GM18505 (cell line): Measurements from ENCODE around the gene PPP6R3.
"Not testable (repeated sequence)": the region's sequence is repeated elsewhere in the genome, so short reads cannot be mapped to it uniquely, and the experiment has no call there.

Experiments
- ATAC-seq: cut with Tn5 transposase; IDR thresholded peaks from one replicate; pipeline ENCODE4 v1.9.1; 2021; ENCODE audit not compliant: unreplicated experiment
- POLR2A ChIP-seq: IDR thresholded peaks from 4 replicates; pipeline ENCODE4 v1.6.1; 2011; ENCODE audit warnings: borderline replicate concordance; ENCODE audit not compliant: insufficient read depth, insufficient read length; ENCODE audit errors: extremely low read depth

PPP6R3 gene

DNA sequence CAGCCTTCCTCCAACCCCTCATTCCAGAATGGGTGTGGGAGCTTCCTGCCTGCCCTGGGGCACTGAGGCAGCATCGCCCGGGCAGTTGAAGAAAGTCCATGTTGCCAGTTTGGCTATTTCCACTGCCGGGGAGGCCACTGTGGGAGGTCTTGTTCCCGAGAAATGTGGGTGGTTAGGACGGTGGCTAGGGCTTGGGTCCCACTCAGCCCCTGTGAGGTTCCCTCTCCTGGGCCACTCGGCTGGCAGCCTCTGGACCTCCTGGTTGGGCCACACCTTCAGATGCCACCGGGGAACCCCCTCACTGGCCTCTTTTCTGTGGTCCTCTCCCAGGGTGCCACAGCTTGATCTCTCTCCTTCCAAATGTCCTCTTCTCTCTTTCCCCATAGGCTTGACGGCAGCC lies 5.1 kb upstream of the PPP6R3 start:
- TF ChIP-seq POLR2A: no peak
- ATAC-seq: no peak

DNA sequence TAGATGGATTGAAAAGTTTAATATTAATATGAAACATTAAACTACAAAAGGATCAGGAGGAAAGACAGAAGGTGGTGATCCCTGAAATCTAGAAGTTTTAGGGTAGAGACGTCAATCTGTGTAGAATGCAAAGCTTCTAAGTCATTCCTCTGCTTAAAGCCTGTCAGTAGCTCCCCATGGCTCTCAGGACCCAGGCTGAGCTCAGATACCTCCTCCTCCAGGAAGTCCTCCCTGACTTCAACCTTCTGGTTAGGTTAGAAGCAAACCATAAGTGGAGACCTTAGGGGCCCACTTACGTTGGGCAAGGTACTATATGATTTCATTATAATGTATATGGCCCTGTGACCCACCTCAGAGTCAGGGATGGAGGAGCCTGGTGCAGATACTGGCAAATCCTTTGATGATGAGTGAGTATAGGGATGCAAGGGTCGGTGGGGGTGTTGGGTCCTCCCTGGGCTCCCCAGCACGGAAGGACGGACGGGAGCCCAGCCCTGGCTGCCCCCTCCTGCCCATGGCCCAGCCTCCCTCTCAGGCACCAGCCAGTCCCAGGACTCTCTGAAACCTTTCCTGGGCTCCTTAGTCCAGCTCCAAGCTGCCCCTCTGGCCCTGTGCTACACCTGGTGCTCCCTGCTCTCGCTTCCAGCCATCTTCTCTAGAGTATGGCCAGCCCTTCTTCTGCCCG lies 3.2 kb upstream of the PPP6R3 start:
- no peak for ATAC-seq
- TF ChIP-seq POLR2A: no peak

DNA sequence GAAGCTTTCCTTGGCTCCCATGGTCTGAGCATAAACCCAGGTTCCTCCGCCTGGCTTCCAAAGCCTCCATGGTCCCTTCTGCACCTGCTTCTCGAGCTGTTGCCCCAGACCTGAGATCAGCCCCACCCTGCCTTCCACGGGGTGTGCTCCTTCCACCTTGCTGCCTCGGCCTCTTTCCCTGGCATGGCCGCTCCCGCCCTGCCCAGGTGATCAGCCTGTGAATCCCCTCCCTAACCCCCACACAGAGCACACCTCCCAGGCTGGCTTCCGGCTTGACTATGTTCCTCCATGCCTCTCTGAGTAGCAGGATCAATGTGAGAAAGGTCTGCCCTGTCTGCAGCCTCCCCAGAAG lies 2.7 kb upstream of the PPP6R3 start:
- TF ChIP-seq POLR2A: no peak
- no peak for ATAC-seq

DNA sequence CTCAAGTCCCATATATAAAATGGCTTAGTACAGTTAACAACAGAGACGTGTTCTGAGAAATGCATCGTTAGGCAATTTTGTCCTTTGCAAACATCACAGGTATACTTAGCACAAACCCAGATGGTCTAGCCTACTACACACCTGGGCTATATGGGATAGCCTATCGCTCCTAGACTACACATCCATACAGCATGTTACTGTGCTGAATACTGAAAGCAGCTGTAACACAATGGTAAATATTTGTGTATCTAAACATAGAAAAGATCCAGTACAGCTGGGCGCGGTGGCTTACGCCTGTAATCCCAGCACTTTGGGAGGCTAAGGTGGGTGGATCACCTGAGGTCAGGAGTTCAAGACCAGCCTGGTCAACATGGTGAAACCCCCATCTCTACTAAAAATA lies 2.2 kb upstream of the PPP6R3 start:
- ATAC-seq: not testable (repeated sequence)

DNA sequence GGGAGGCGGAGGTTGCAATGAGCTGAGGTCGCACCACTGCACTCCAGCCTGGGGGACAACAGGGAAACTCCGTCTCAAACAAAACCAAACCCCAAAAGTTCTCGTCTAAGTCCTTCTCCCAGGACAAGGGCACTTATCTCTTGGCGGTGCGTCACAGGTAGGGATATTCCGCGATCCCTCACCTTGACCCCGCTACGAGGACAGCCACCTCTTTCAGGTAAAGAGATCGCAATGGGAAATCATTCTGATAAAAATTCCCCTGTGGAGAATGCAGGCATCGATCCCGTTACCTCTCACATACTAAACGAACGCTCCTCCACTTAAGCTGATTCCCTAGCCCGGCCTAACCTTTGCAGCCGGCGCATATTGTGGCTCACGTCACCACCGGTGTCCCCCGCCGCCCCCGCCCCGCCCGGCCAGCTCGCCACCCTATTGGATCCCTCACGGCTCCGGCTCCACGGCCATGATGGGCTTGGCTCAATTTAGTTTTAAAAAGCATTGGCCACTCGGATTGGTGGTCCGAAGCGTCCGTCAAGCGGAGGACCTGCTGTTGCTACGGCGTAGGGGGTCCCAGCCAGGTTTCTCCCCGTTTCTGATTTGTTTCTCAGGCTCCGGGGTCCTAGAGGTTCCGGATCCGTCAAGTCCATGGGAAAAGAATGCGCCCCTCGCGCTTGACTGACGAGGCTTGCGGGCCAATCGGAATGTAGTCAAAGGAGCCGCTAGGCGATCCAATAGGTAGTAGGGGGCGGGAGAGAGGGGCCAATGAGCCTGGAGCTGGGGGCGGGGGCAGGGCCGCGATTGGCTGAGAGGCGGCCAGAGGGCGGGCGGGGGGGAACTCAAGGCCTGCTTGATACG lies 439 bp upstream of the PPP6R3 start:
- TF ChIP-seq POLR2A: peak; percentile 59
- ATAC-seq: peak; percentile 76

DNA sequence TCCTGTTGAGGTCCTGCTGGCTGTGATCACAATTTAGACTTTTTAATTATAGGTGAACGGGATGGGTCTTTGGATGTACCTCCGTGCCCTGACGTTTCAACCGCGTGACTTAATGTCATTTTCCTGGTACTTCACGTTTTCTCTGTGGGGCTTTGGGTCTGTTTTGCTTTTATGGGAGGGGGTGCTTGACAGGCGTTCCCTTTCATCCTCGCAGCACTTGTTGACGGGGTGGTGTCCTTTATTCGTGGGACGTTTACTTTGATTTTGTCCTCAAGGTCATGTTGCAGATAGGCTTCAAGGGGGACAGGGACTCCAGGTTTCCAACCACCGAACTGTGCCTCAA lies 994 bp downstream of the PPP6R3 start:
- ATAC-seq: no peak
- no peak for TF ChIP-seq POLR2A

DNA sequence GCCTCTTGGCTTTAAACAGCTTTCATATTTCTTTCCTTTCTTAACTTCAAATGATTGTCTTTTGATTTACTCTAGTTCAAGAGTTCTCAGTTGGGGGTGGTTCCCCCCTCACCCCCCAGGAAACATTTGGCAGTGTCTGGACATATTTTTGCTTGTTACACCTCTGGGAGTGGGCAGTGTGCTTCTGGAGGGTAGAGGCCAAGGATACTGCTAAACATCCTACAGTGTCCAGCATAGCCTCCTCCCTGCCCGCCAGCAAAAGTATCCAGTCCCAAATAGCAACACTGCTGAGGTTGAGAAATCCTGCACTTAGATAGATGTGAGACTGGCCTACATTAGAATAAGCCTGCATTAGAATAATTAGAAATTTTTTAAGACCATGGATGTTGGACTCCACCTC lies 3.2 kb downstream of the PPP6R3 start:
- no peak for ATAC-seq
- TF ChIP-seq POLR2A: no peak

DNA sequence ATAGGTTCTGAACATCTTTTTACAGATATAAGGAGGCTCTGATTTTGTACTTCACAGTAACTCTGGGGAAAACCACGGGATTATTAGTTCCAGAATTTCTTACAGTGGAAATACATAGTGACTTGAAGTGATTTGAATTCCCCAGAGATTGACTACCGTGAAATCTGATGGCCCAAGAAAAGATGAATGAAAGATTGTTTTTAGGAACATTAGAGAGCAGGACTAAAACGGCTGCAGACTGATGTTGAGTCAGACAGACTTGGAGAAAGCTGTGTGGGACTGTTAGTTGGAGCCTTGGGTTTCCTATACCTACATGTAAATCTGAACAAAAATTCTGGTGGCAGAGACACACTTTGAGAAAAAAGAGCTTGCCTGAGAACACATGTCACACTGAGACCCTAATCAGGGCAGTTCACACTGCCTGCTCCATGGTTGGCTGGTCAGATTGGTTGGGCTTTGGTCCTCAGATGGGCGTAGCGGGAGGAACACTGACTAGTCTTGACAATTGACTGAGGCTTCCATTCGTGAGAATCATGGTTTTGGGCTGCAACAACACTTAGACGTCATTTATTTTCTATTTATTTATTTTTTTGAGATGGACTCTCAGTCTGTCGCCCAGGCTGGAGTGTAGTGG lies 6.8 kb downstream of the PPP6R3 start:
- no peak for ATAC-seq
- TF ChIP-seq POLR2A: no peak

DNA sequence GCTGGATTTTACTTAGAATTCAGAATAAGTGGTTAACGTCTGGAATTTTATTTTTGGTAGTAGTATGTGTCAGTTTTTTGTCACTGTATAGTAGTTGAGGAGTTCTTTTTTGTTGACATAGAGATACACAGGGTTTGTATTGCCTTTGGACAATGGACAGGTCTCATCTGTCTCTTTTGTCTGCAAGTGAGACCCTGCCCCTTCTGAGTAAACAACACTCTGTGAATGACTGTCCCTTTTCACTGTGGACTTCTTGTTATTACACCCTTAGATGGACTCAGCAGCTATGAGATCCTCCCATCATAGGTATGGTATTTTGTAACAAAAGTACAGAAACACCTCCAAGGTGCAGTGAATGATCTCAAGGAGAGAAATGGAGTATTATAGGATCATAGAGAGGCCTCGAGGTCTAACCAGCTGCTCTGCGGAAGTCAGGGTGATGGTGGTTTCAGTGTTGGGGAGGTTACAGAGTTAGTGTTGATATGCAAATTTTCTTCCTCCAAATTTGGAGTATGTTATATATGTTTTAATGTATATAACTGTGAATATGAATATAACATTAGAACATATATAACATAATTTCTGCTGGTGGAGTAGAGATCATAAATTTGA lies 7.8 kb downstream of the PPP6R3 start:
- ATAC-seq: no peak
- no peak for TF ChIP-seq POLR2A

DNA sequence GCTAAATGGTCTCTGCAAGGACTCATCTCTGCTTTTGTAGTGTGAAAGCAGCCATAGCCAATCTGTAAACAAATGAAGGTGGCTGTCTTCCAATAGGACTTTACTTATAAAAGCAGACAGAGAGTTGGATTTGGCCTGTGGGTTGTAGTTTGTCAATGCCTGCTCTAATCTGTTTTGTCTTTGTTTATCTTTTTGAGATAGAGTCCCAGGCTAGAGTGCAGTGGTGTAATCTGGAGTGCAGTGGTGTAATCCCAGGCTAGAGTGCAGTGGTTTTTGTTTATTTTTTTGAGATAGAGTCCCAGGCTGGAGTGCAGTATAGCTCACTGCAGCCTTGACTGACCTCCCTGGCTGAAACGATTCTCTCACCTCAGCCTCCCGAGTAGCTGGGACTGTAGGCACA lies 8.6 kb downstream of the PPP6R3 start:
- TF ChIP-seq POLR2A: no peak
- no peak for ATAC-seq

DNA sequence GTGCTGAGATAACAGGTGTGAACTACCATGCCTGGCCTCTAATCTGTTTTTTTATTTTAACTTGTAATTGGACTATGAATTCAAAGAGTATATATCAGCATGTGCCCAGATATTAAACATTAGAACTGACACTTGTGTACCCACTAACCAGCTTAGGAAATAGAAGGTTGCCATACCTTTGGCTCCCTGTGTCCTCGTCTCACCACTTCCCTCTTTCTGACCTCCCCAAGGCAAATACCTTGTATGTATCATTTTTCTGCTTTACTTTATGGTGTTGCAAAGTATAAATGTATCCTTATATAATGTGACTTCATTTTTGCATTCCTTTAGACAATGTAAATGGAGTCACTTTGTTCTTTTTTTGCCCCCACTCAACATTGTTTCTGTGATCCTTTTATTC lies 9.1 kb downstream of the PPP6R3 start:
- no peak for ATAC-seq
- TF ChIP-seq POLR2A: no peak

DNA sequence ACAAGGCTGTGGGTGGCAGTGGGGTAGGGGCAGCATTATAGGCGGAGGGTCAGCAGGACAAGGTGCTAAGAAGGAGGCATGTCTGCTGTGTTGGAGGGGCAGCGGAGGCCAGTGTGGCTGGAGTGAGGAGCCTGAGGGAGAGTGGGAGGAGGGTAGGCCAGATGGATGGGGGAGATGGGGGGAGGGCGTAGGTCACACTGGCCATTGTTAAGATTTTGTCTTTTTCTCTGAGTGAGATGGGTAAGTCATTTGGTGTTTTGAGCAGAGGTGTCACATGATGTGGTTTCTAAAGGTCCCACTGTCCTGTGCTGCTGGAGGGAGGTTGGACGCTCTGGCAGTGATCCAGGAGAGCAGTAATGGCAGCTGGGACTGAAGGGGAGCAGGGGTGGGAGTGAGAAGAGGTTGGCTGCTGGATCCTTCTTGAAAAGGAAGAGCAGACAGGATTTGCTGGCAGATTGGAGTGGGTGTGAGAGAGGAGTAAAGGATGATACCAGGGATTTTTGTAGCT lies 9.8 kb downstream of the PPP6R3 start:
- TF ChIP-seq POLR2A: no peak
- ATAC-seq: no peak
